Posterior vena cava (tissue), 2 donors: ENCODE data around the gene SNX21. TPM values are rescaled to one million over a fixed set of nuclear protein-coding genes. Genes with fewer than 3 reads are reported as not detected.
A peak's percentile ranks its signal among the peaks of the same experiment; 100 is the strongest.
"Not testable (repeated sequence)": the region's sequence is repeated elsewhere in the genome, so short reads cannot be mapped to it uniquely, and the experiment has no call there.

Experiments used
- DNase-seq: peaks from one replicate; pipeline ENCODE4 v3.0.0-alpha.2; 2020; ENCODE audit warnings: low spot score
- intact Hi-C, 2 donors: fragments of 100-400 bp; cut with DNase I; formaldehyde crosslinking; loops; one replicate each; pipeline versions ENCODE4 v1.14.1 to v1.14.2; 2022 to 2023
- long read RNA-seq, 2 donors: library from polyadenylated mRNA; unstranded; transcript quantifications; one replicate each; pipeline ENCODE4 v2.0.0, GENCODE V29; 2020 to 2021
- total RNA-seq, 2 donors: library from RNA; stranded (reverse); fragmentation: NEBNext Ultra II Directional; extraction: Animal tissue kit (Norgen Biotek cat#: 25700); gene quantifications; one replicate each; pipeline ENCODE4 v1.2.1, GENCODE V29; 2021
- donor health status: DM: yes; HTN: yes; CAD: no.
- donor health status: DM: yes; HTN: yes; CAD: no.

SNX21 gene
- total RNA-seq: 10 to 100 TPM; 35.8 to 55.4 TPM
- long read RNA-seq, donor 1, partial matches to known transcripts: 1 of 14 reads
- long read RNA-seq, donor 1, other reads (novel, unspliced or antisense): 6 of 14 reads
- long read RNA-seq, donor 2, transcript SNX21-211 (2 exons, 701 nt): minor isoform, 9 of 91 reads
- long read RNA-seq, donor 2, transcript SNX21-204 (3 exons, 1,824 nt): major isoform, 24 of 91 reads
- long read RNA-seq, donor 2, transcript SNX21-202 (3 exons, 3,106 nt): minor isoform, 19 of 91 reads
- long read RNA-seq, donor 2, transcript SNX21-212 (4 exons, 1,607 nt): minor isoform, 13 of 91 reads
- long read RNA-seq, donor 2, partial matches to known transcripts: 9 of 91 reads
- long read RNA-seq, donor 2, other reads (novel, unspliced or antisense): 17 of 91 reads

DNA sequence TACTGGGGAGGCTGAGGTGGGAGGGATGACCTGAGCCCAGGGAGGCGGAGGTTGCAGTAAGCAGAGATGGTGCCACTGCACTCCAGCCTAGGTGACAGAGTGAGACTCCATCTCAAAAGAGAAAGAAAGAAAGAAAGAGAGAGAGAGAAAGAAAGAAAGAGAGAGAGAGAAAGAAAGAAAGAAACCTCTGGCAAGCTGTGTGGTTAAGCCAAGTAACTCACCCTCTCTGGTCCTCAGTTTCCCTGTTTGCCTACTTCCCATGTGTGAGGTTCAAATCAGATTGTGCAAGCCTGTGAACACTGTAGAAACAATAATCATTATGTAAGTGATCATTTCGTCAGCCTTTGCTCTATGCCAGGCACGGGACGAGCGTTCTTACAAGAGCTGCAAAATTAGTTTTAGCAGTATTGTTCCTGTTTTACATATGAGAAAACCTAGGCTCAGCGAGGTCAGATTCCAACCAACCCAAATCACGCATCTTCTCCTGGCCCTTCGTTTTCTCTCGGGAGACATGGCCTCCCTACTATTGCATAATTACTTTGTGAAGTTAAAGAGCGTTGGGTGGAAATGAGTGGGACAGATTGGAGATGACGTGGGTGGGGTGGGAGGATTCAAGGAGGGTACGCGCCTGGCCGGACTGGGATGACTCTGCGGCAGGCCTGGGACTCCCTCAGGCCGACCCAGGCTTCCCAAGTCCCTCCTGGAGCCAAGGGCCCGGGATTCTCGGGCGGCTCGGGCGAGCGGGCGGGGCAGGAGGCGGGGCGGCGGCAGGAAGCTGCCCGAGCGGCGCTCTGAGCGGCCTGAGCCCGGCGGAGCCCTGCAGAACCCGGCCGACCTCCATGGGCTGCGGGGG lies at the start of gene SNX21:
Gene SNX21, plus strand, starts transcription at position 770 of the 853 bp plus-strand sequence. CDS start 121 bp downstream, outside the sequence.
- intact Hi-C loops: no loop called here
- peak; percentile 96 for DNase-seq

- intact Hi-C loops: loop anchor here in 1 of 2 donors (5.0 kb wide), 1 partner anchor 1281 kb away; no protein-coding TSS in a partner anchor
- no peak for DNase-seq
Observed at GRCh38 chr20:45788351-45788750, 45.2 kb upstream of the SNX21 start.

DNA sequence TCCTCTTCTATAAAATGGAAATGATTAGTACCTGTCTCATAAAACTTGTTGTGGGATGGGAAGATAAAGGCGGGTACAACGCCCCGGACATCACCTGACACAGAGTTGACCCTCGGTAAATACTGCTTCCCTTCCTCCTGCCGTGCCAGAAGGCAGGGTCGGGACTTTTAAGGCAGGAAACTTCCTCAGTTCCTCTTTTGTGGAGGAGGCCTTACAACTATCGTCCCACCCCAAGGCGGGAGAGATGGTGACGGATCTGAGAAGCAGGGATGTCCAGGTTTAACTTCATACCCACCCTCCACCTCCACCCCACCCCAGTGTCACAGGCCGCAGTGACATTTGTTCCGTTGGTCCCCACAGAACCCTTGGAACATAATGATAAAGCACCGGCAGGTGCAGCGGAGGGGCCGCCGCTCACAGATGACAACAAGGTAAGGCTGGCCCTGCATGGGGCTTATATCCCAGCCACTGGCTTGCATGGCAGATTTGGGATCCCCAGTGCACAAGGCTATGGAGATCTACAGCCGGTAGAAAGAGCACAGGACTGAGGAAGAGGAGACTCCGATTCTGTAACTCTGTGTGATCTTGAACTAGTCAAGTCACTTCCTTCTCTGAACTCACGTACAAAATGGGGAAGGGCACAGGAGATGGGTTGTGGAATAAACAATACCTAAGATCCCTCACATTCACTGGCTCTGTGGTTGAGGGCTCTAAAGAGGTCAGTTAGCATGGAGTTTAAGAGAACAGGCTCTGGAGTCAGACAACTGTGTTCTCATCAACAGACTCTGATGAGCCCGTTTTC lies 41.1 kb upstream of the SNX21 start:
- no peak for DNase-seq
- intact Hi-C loops: loop anchor here in 1 of 2 donors (10.0 kb wide), 1 partner anchor 572 kb away; no protein-coding TSS in a partner anchor

- no peak for DNase-seq
- intact Hi-C loops: loop anchor here in 1 of 2 donors (10.0 kb wide), 1 partner anchor 568 kb away; no protein-coding TSS in a partner anchor
Observed at GRCh38 chr20:45796337-45797065, 37.1 kb upstream of the SNX21 start.

DNA sequence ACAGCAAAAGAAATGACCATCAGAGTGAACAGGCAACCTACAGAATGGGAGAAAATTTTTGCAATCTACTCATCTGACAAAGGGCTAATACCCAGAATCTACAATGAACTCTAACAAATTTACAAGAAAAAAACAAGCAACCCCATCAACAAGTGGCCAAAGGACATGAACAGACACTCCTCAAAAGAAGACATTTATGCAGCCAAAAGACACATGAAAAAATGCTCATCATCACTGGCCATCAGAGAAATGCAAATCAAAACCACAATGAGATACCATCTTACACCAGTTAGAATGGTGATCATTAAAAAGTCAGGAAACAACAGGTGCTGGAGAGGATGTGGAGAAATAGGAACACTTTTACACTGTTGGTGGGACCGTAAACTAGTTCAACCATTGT lies 36.1 kb upstream of the SNX21 start:
- intact Hi-C loops: loop anchor here in 1 of 2 donors (10.0 kb wide), 1 partner anchor 567 kb away; no protein-coding TSS in a partner anchor
- not testable (repeated sequence) for DNase-seq

- DNase-seq: not testable (repeated sequence)
- intact Hi-C loops: loop anchor here in 1 of 2 donors (10.0 kb wide), 1 partner anchor 567 kb away; no protein-coding TSS in a partner anchor
Observed at GRCh38 chr20:45797955-45798354, 35.6 kb upstream of the SNX21 start.

DNA sequence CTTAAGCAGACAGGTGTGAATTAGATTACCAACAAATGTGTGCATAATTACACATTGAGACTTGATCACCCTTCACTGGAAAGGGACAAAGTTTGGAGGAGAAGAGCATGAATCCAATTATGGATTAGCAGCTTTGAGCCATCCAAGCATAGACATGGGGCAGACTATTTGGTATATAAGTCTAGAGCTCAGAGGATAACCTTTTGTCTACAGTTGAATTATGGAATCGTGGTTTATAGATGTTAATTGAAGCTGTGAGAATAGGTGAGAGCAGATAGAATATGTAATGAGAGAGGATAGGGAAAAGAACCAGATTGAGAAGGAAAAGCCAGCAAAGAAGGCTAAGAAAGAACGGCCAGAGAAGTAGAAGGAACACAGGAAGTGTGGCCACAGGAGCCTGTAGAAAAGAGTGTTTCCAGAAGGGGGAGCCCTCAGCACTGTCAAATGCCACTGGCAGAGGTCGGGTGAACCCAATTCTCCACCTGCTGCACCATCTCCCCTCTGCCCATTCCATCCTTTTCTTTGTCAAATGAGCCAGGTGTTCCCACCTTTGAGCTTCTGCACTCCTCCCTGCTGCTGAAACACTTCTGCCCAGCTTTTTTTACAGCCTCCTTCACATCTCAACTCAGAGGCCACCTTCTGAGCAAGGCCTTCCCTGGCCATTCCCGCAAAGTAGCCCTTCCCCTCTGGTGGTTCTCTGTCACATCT lies 34.5 kb upstream of the SNX21 start:
- DNase-seq: no peak
- intact Hi-C loops: loop anchor here in 1 of 2 donors (10.0 kb wide), 1 partner anchor 566 kb away; no protein-coding TSS in a partner anchor

GRCh38 chr20:45801851-45802250 lies 31.7 kb upstream of the SNX21 start:
- intact Hi-C loops: loop anchor here in 1 of 2 donors (10.0 kb wide), 1 partner anchor 143 kb away; no protein-coding TSS in a partner anchor
- DNase-seq: no peak

GRCh38 chr20:45810191-45810970 lies 23.2 kb upstream of the SNX21 start:
- no peak for DNase-seq
- intact Hi-C loops: loop anchor here in 1 of 2 donors (10.0 kb wide), 1 partner anchor 154 kb away; no protein-coding TSS in a partner anchor

DNA sequence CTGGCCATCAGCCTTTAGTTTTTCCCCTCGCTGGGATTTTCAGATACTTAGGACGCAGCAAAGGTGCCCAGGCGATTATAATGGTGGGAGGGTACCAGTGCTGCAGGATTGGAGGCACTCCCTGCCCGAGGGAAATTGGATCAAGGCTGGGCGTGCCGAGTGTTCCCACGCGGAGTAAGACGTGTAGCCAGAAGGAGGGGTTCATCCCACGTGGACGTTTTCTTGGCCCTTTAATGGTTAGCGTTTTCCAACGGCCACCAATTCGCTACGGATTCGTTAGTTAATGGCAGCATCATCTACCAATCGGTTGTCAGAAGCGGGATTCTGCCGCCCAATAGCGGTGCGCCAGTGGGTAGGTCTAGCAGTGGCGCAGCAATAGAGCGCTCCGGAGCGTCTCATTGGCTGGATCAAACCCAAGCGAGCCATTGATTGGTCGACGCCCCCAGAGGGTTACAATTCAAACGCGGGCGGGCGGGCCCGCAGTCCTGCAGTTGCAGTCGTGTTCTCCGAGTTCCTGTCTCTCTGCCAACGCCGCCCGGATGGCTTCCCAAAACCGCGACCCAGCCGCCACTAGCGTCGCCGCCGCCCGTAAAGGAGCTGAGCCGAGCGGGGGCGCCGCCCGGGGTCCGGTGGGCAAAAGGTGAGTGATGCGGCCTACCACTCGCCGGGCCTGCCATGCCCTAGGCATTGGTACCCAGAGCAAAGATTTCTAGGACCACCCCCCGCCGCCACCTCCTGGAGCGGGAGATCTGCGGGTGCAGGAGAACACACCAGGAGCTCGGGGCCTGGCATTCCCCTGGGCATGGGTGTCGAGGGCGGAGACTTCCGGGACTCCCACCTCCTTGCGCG lies 21.2 kb upstream of the SNX21 start, which contains the start of gene UBE2C:
Gene UBE2C, plus strand, starts transcription at position 488 of the 849 bp plus-strand sequence. Its CDS starts 52 bp downstream, at position 540.
- DNase-seq: peak; percentile 99
- intact Hi-C loops: loop anchor here in 1 of 2 donors (10.0 kb wide), 1 partner anchor 152 kb away; no protein-coding TSS in a partner anchor

DNA sequence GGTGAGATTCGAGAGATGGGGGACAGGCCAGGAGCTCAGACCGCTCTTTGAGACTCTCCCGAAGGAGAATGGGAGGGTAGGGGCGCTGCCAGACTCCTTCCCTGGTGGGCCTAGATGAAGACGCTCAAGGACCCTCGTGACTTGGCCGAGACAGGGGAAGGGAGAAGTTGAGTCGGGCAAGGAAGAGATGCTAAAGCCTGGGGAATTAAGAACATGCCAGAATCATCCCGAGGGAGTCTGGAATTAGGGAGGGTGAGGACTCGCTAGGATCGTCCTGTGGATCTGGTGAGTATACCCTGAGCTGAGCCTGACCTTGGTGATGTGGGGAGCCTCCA lies 20.6 kb upstream of the SNX21 start:
- intact Hi-C loops: loop anchor here in 1 of 2 donors (10.0 kb wide), 1 partner anchor 152 kb away; no protein-coding TSS in a partner anchor
- DNase-seq: no peak

DNA sequence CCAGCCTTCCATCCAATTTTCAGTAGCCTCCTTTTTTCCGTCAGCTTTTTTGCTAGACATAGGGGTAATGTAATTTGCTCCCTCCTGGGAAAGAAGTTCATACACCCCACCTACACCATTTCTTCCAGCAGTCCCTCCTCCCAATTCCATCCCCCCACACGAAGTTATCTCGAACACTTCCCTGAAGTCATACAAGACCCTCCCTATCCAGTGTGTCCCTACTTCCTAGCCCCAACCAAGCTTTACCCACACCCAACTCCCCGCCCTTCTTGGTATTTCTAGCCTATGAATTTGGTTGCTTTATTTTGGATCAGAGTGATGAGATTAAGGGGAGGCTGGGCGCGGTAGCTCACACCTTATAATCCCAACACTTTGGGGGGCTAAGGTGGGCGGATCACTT lies 20.1 kb upstream of the SNX21 start:
- DNase-seq: no peak
- intact Hi-C loops: loop anchor here in 1 of 2 donors (10.0 kb wide), 1 partner anchor 151 kb away; no protein-coding TSS in a partner anchor

DNA sequence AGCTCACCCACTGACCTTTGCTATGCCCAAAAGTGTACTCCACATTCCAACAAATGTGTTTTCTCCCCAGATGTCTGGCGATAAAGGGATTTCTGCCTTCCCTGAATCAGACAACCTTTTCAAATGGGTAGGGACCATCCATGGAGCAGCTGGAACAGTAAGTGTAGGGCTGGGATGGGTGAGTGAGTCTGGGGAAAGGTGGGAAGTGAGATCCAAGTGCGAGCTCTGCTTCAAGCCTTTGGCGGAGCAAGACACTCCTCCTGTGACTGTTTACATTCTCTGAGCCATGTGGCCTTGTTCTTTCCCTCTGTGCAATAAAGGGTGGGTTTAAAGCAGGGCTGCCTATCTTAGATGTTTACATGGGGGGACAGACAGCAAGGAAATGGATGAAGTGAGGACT lies 19.3 kb upstream of the SNX21 start:
- intact Hi-C loops: loop anchor here in 1 of 2 donors (10.0 kb wide), 1 partner anchor 150 kb away; no protein-coding TSS in a partner anchor
- DNase-seq: no peak

DNA sequence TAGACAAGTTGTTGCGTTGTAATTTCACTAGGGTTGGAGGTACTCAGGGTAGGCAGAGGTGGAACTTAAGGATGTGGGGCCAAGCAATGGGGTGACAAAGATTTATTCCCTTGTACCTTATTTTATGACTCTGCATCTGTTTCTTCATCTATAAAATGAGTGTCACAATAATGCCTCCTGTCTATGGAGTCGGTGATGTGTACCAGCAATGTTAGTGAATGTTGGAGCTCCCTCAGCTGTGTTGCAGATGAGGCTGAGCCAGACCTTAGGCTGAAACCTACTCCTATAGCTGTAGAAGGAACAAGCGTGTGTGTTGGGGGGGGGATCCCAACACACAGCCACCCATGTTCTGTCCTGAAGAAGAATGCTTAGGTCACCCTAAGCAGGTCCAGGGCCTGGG lies 16.6 kb upstream of the SNX21 start:
- intact Hi-C loops: loop anchor here in 1 of 2 donors (10.0 kb wide), 1 partner anchor 148 kb away; no protein-coding TSS in a partner anchor
- no peak for DNase-seq
